Coronary artery (tissue), 2 donors: Measurements from ENCODE around the gene CACNA1C.

ENCODE experiments used
- DNase-seq: peaks from one replicate; pipeline ENCODE4 v3.0.0-alpha.2; 2017; ENCODE audit warnings: low spot score
- H3K27ac ChIP-seq, 2 donors: fragments of 200-600 bp; sonication (generic); one replicate each; pipeline ENCODE4 v1.5.1; 2016 to 2019
- H3K4me3 ChIP-seq: fragments of 200-600 bp; sonication (generic); 2 replicates; pipeline ENCODE4 v1.5.1; 2016; ENCODE audit warnings: mild to moderate bottlenecking, moderate library complexity
- TF ChIP-seq, protein P1 (sequence below): fragments of 200-600 bp; sonication (generic); IDR thresholded peaks from one replicate; pipeline ENCODE4 v1.5.1; 2019; ENCODE audit warnings: antibody characterized with exemption

Gene CACNA1C

DNA sequence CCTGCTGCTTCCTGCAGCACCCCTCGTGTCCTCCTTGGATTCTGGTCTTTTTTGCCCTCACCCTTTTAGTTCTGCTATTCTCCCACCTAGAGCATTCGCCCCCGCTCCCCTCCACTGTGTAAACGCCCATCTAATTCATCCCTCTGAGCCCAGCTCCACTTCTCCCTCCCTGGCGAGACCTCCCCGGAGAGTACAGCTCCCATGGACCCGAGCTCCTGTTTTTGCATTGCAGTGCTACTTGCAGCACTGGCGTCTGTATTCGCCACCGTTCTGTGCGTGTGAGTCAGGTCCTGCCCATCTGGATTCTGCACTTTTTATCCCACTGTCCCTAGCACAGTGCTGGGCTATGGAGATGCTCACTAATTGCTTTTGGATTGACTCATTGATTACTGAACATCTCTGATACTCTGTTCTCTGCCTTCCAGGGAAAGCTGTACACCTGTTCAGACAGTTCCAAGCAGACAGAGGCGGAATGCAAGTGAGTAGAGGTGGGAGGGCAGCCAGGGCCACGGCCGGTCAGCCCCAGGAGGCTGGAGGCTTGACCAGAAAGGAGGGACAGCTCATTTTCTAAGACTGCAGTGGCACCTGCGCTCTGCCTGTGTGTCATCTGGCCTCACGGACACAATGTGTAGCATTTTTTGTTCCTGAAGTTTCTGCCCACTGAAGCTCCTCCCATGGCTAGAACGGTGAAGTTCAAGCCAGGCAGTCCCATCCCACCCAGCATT lies 553.6 kb downstream of the CACNA1C start:
- DNase-seq: no peak
- H3K27ac ChIP-seq: no peak overlapping the region
- no peak overlapping the region for H3K4me3 ChIP-seq
- TF ChIP-seq, protein P1, sequence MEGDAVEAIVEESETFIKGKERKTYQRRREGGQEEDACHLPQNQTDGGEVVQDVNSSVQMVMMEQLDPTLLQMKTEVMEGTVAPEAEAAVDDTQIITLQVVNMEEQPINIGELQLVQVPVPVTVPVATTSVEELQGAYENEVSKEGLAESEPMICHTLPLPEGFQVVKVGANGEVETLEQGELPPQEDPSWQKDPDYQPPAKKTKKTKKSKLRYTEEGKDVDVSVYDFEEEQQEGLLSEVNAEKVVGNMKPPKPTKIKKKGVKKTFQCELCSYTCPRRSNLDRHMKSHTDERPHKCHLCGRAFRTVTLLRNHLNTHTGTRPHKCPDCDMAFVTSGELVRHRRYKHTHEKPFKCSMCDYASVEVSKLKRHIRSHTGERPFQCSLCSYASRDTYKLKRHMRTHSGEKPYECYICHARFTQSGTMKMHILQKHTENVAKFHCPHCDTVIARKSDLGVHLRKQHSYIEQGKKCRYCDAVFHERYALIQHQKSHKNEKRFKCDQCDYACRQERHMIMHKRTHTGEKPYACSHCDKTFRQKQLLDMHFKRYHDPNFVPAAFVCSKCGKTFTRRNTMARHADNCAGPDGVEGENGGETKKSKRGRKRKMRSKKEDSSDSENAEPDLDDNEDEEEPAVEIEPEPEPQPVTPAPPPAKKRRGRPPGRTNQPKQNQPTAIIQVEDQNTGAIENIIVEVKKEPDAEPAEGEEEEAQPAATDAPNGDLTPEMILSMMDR: no peak

- Histone ChIP-seq H3K27ac (no peak overlapping the region), H3K4me3 (no peak overlapping the region)
- DNase-seq: no peak
- TF ChIP-seq, protein P1: no peak
These were observed 555.3 kb downstream of the CACNA1C start for GRCh38 chr12:2607881-2608607.

- H3K4me3 ChIP-seq: no peak overlapping the region
- peak overlapping the region in 1 of 2 donors; percentile 29 for H3K27ac ChIP-seq
- no peak for DNase-seq
- TF ChIP-seq, protein P1: no peak
These were observed 555.8 kb downstream of the CACNA1C start for GRCh38 chr12:2608608-2608945.

GRCh38 chr12:2609020-2609419 lies 556.2 kb downstream of the CACNA1C start:
- no peak for DNase-seq
- Histone ChIP-seq H3K4me3 (no peak overlapping the region), H3K27ac (peak overlapping the region in 1 of 2 donors; percentile 29)
- TF ChIP-seq, protein P1: no peak

- Histone ChIP-seq H3K27ac (no peak overlapping the region), H3K4me3 (no peak overlapping the region)
- TF ChIP-seq, protein P1: no peak
- DNase-seq: no peak
These were observed 557.6 kb downstream of the CACNA1C start for GRCh38 chr12:2610358-2610757.

- TF ChIP-seq, protein P1: no peak
- H3K4me3 ChIP-seq: no peak overlapping the region
- H3K27ac ChIP-seq: peak overlapping the region; percentile 74 to 79
- DNase-seq: peak; percentile 87
These were observed 560.7 kb downstream of the CACNA1C start for GRCh38 chr12:2613326-2614073.
